GM12878 (cell line): ENCODE measurements around the gene CYTL1. TPM values are rescaled to one million over a fixed set of nuclear protein-coding genes. Genes with fewer than 3 reads are reported as not detected.

Experiments
- ATAC-seq: fragments of 200-7000 bp; cut with Tn5 transposase; 3 replicates; pipeline ENCODE4 v1.9.1; 2020; ENCODE audit warnings: mild to moderate bottlenecking, moderate library complexity
- BruUV-seq: library from RNA; stranded (reverse); fragments of 400-500 nt; replicated peaks from 2 replicates; lab custom pipeline; 2021; lab: Mats Ljungman, UMichigan
- CTCF ChIA-PET: fragments of 300-600 bp; sonication (Branson Sonifier 250); formaldehyde crosslinking; extraction: SDS; loops from one replicate; lab custom pipeline; 2021; ENCODE audit warnings: inconsistent platforms; lab: Yijun Ruan, JAX
- POLR2A ChIA-PET: fragments of 350-600 bp; formaldehyde crosslinking; extraction: SDS; loops from one replicate; lab custom pipeline; 2021; ENCODE audit warnings: inconsistent platforms; lab: Charles Lee
- RAD21 ChIA-PET: fragments of 300-600 bp; sonication (Branson Sonifier 250); formaldehyde crosslinking; loops from one replicate; lab custom pipeline; 2023; ENCODE audit warnings: antibody characterized with exemption; ENCODE audit not compliant: unreplicated experiment; lab: Charles Lee
- SMC1A ChIA-PET: fragments of 300-600 bp; sonication (Branson Sonifier 250); formaldehyde crosslinking; loops from one replicate; lab custom pipeline; 2023; ENCODE audit not compliant: unreplicated experiment, uncharacterized antibody; lab: Charles Lee
- DNase-seq: peaks from one replicate; pipeline ENCODE4 v3.0.0-alpha.2; 2011; ENCODE audit warnings: low read depth, low spot score
- FAIRE-seq: peaks from 3 replicates; lab custom pipeline; 2011; peaks lifted over from hg19 to GRCh38; lab: Jason Lieb, UNC
- H2AFZ ChIP-seq: 2 replicates; pipeline ENCODE4 v1.6.0; 2011; ENCODE audit warnings: low read depth, low read length, control low read depth; ENCODE audit not compliant: control insufficient read depth
- H3K27ac ChIP-seq: 2 replicates; pipeline ENCODE4 v1.5.1; 2011; ENCODE audit warnings: control low read depth; ENCODE audit not compliant: control insufficient read depth, insufficient read depth
- H3K27me3 ChIP-seq, 2 experiments: replicated peaks in 1 of 2; 2 replicates each; pipeline versions ENCODE4 v1.6.0 to v1.6.1; 2011; ENCODE audit warnings: low read length in 1 of 2; ENCODE audit not compliant: control insufficient read depth in 2 of 2, insufficient read depth in 2 of 2
- H3K36me3 ChIP-seq, 2 experiments: 2 replicates each; pipeline ENCODE4 v1.5.1; 2011; ENCODE audit warnings: low read length in 1 of 2; ENCODE audit not compliant: control insufficient read depth in 2 of 2, insufficient read depth in 2 of 2
- H3K4me1 ChIP-seq: 2 replicates; pipeline ENCODE4 v1.6.1; 2011; ENCODE audit warnings: mild to moderate bottlenecking, low read length, moderate library complexity, mixed read lengths; ENCODE audit not compliant: control insufficient read depth, insufficient read depth
- H3K4me2 ChIP-seq: 2 replicates; pipeline ENCODE4 v1.6.0; 2011; ENCODE audit warnings: control low read depth; ENCODE audit not compliant: control insufficient read depth, insufficient read depth
- H3K4me3 ChIP-seq: fragments of 200-600 bp; sonication (generic); 2 replicates; pipeline ENCODE4 v1.5.1; 2016
- H3K79me2 ChIP-seq: 2 replicates; pipeline ENCODE4 v1.6.0; 2011; ENCODE audit warnings: low read length; ENCODE audit not compliant: control insufficient read depth, insufficient read depth
- H3K9ac ChIP-seq: 2 replicates; pipeline ENCODE4 v1.8.0; 2011; ENCODE audit warnings: low read length, control low read depth, mixed read lengths; ENCODE audit not compliant: control insufficient read depth, insufficient read depth
- H3K9me3 ChIP-seq: replicated peaks from 3 replicates; pipeline ENCODE4 v1.5.1; 2011; ENCODE audit warnings: mild to moderate bottlenecking, low read length; ENCODE audit not compliant: control insufficient read depth, insufficient read depth
- H4K20me1 ChIP-seq: 2 replicates; pipeline ENCODE4 v1.6.0; 2011; ENCODE audit not compliant: control insufficient read depth, insufficient read depth
- CHD1 ChIP-seq: IDR thresholded peaks from 2 replicates; pipeline ENCODE4 v1.6.1; 2012; ENCODE audit warnings: low read depth, low read length, improper control_type of control experiment
- HDGF ChIP-seq: fragments of 450-650 bp; IDR thresholded peaks from 2 replicates; pipeline ENCODE4 v1.6.1; 2016; ENCODE audit warnings: antibody characterized with exemption
- RAD21 ChIP-seq: IDR thresholded peaks from 2 replicates; pipeline ENCODE4 v1.6.1; 2011; ENCODE audit warnings: mild to moderate bottlenecking, low read depth, low read length, moderate library complexity; ENCODE audit not compliant: insufficient read depth
- SUZ12 ChIP-seq: fragments of 200-600 bp; sonication (generic); IDR thresholded peaks from one replicate; pipeline ENCODE4 v1.6.1; 2018; ENCODE audit warnings: antibody characterized with exemption, mild to moderate bottlenecking; ENCODE audit not compliant: unreplicated experiment
- TBL1XR1 ChIP-seq: IDR thresholded peaks from 2 replicates; pipeline ENCODE4 v1.6.1; 2012; ENCODE audit warnings: low read depth, low read length, improper control_type of control experiment
- ZNF384 ChIP-seq: IDR thresholded peaks from 2 replicates; pipeline ENCODE4 v1.6.1; 2012; ENCODE audit warnings: low read depth, mild to moderate bottlenecking, low read length, improper control_type of control experiment, borderline replicate concordance
- WGBS: methylation state at CpG from one replicate; pipeline ENCODE4 v1.1.6; 2016; ENCODE audit warnings: low lambda C conversion rate; ENCODE audit not compliant: insufficient replicate concordance, insufficient coverage; ENCODE audit errors: missing lambda C conversion rate; 5-methylcytosine and 5-hydroxymethylcytosine counted together
- in situ Hi-C: fragments of 300-500 bp; cut with MboI; formaldehyde crosslinking; loops from 9 replicates; pipeline ENCODE4 v1.14.3; 2018; ENCODE audit warnings: mixed read lengths
- intact Hi-C: fragments of 100-400 bp; cut with micrococcal nuclease; formaldehyde crosslinking; loops from one replicate; pipeline ENCODE4 v1.14.2; 2022; ENCODE audit not compliant: unreplicated experiment
- polyA plus RNA-seq, 11 experiments: library from polyadenylated mRNA; depleted of rRNA in 4 of 11; unstranded in 6 of 11; stranded (reverse) in 5 of 11; fragments of >200 nt; fragmentation: Nextera tagmentation in 4 of 11; fragmentation: Illumina TruSeq in 1 of 11; extraction: Ambion mirVana in 4 of 11; extraction: Trizol in 1 of 11; gene quantifications; 1 replicate in 1 of 11; 2 replicates in 10 of 11; pipeline versions ENCODE4 v1.2.1 to v1.2.3, GENCODE V29; 2011 to 2016; ENCODE audit warnings: inconsistent platforms in 2 of 11, missing spikeins in 2 of 11, low read depth in 1 of 11
- total RNA-seq, 4 experiments: library from RNA; depleted of rRNA in 3 of 4; stranded (reverse); fragments of >200 nt in 3 of 4; fragmentation: Illumina TruSeq in 1 of 4; extraction: Trizol in 1 of 4; gene quantifications; 2 replicates each; pipeline versions ENCODE4 v1.2.1 to v1.2.3, GENCODE V29; 2013 to 2021
- TF ChIP-seq, protein P1 (sequence below): fragments of 450-650 bp; IDR thresholded peaks from 2 replicates; pipeline ENCODE4 v1.6.1; 2017; ENCODE audit warnings: mild to moderate bottlenecking, moderate library complexity
- TF ChIP-seq, protein P2 (sequence below): fragments of 450-650 bp; formaldehyde crosslinking; IDR thresholded peaks from 2 replicates; pipeline ENCODE4 v1.4.0; 2022; ENCODE audit warnings: mild to moderate bottlenecking, moderate library complexity

CYTL1 gene
- total and polyA plus RNA-seq, 10 of the 15 experiments (the other 5 are each of a cell fraction or from before 2014, with no cell fraction given), result not detected

DNA sequence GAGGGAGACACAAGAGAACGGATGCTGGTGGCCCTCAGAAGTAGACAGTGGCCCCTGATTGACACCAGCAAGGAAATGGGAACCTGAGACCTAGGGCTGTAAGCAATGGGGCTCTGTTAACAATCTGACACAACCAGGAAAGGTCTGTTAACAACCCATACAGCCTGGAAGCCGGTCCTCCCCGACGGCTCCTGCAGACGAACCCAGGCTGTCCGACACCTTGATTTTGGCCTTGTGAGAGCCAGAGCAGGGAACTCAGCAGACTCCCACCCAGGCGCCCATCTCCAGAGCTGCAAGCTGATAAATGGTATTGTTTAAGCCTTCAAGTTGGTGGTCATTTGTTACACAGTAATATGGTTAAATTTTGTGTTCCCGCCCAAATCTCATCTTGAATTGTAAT is 10.2 kb upstream of the CYTL1 start (continued):
- TF ChIP-seq, protein P1, sequence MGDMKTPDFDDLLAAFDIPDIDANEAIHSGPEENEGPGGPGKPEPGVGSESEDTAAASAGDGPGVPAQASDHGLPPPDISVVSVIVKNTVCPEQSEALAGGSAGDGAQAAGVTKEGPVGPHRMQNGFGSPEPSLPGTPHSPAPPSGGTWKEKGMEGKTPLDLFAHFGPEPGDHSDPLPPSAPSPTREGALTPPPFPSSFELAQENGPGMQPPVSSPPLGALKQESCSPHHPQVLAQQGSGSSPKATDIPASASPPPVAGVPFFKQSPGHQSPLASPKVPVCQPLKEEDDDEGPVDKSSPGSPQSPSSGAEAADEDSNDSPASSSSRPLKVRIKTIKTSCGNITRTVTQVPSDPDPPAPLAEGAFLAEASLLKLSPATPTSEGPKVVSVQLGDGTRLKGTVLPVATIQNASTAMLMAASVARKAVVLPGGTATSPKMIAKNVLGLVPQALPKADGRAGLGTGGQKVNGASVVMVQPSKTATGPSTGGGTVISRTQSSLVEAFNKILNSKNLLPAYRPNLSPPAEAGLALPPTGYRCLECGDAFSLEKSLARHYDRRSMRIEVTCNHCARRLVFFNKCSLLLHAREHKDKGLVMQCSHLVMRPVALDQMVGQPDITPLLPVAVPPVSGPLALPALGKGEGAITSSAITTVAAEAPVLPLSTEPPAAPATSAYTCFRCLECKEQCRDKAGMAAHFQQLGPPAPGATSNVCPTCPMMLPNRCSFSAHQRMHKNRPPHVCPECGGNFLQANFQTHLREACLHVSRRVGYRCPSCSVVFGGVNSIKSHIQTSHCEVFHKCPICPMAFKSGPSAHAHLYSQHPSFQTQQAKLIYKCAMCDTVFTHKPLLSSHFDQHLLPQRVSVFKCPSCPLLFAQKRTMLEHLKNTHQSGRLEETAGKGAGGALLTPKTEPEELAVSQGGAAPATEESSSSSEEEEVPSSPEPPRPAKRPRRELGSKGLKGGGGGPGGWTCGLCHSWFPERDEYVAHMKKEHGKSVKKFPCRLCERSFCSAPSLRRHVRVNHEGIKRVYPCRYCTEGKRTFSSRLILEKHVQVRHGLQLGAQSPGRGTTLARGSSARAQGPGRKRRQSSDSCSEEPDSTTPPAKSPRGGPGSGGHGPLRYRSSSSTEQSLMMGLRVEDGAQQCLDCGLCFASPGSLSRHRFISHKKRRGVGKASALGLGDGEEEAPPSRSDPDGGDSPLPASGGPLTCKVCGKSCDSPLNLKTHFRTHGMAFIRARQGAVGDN, result no peak
- TF ChIP-seq HDGF (no peak), TBL1XR1 (no peak), RAD21 (no peak), SUZ12 (no peak), CHD1 (no peak)

DNA sequence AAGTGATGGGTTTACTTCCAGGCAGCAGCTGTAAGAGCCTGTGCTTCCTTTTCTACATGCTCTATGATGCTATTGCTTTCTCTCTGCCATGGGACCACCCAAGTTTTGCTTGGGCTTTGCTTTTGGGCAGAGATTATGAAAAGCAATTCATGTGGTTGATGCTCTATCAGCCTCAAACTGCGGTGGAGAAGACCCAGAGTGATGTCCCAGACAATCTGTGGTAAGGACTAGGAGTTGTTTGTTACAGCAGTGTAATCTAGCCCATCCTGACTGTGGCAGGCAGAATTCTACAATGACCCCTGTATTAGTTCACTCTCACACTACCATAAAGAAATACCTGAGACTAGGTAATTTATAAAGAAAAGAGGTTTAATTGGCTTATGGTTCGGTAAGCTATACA is 9.2 kb upstream of the CYTL1 start:
- intact Hi-C loops (no loop called here), in situ Hi-C loops (no loop called here)
- no peaks in the 10 kb centered on the region for H3K36me3 ChIP-seq
- ChIA-PET CTCF (interaction anchor here (0.7 kb wide), 1 partner anchor 266 kb away, joined by 3 read pairs; no protein-coding TSS in a partner anchor), RAD21 (no interaction called here), SMC1A (no interaction called here), POLR2A (no interaction called here)
- no TSS peak for BruUV-seq
- DNase-seq (no peak), FAIRE-seq (no peak), ATAC-seq (no peak)
- TF ChIP-seq, protein P2, sequence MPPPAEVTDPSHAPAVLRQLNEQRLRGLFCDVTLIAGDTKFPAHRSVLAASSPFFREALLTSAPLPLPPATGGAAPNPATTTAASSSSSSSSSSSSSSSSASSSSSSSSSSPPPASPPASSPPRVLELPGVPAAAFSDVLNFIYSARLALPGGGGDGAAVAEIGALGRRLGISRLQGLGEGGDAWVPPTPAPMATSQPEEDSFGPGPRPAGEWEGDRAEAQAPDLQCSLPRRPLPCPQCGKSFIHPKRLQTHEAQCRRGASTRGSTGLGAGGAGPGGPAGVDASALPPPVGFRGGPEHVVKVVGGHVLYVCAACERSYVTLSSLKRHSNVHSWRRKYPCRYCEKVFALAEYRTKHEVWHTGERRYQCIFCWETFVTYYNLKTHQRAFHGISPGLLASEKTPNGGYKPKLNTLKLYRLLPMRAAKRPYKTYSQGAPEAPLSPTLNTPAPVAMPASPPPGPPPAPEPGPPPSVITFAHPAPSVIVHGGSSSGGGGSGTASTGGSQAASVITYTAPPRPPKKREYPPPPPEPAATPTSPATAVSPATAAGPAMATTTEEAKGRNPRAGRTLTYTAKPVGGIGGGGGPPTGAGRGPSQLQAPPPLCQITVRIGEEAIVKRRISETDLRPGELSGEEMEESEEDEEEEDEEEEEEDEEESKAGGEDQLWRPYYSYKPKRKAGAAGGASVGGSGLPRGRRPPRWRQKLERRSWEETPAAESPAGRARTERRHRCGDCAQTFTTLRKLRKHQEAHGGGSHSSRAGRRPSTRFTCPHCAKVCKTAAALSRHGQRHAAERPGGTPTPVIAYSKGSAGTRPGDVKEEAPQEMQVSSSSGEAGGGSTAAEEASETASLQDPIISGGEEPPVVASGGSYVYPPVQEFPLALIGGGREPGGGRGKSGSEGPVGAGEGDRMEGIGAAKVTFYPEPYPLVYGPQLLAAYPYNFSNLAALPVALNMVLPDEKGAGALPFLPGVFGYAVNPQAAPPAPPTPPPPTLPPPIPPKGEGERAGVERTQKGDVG (CRISPR knock-in tag), result no peak
- TF ChIP-seq CHD1 (no peak), ZNF384 (no peak)
- H3K79me2 ChIP-seq, result no peaks in the 10 kb centered on the region
- 0 out of 4 replicates have a peak, but pooled peaks cover 0 to 3% of the 10 kb centered on the region in 2 experiments for H3K27me3 ChIP-seq
- no peak overlapping the region for H3K4me2 ChIP-seq
- H3K4me1 ChIP-seq, result no peaks in the 10 kb centered on the region; the same call in 1 of the 2 replicates
- no peak overlapping the region for H3K4me3 ChIP-seq
- no peak overlapping the region for H2AFZ ChIP-seq
- H3K9ac ChIP-seq, result no peak overlapping the region
- WGBS, result 0% methylated on average over 2 of the region's 2 CpGs
- no peak overlapping the region for H3K27ac ChIP-seq
- H4K20me1 ChIP-seq, result no peaks in the 10 kb centered on the region
- no peaks in the 10 kb centered on the region for H3K9me3 ChIP-seq
